HCT116 (cell line): ENCODE data around the gene RFWD3. TPM values are rescaled to one million over a fixed set of nuclear protein-coding genes. Genes with fewer than 3 reads are reported as not detected.

Source experiments
- ATAC-seq: fragments of 200-7000 bp; cut with Tn5 transposase; 2 replicates; pipeline ENCODE4 v1.9.1; 2020; ENCODE audit warnings: mild to moderate bottlenecking, moderate library complexity
- BruUV-seq: library from RNA; stranded (reverse); fragments of 400-500 nt; replicated peaks from 2 replicates; lab custom pipeline; 2021; lab: Mats Ljungman, UMichigan
- CTCF ChIA-PET: fragments of 300-600 bp; sonication (Branson Sonifier 250); formaldehyde crosslinking; loops from one replicate; lab custom pipeline; 2021; ENCODE audit warnings: antibody characterized with exemption; lab: Charles Lee
- POLR2A ChIA-PET: fragments of 300-600, 350-600 bp; sonication (Branson Sonifier 250); formaldehyde crosslinking; loops from one replicate; lab custom pipeline; 2021; ENCODE audit warnings: antibody characterized with exemption; lab: Charles Lee
- RAD21 ChIA-PET, 2 experiments: fragments of 300-600 bp; sonication (Branson Sonifier 250); formaldehyde crosslinking; loops; one replicate each; lab custom pipeline; 2023; ENCODE audit warnings: low total read pairs in 2 of 2; ENCODE audit not compliant: uncharacterized antibody in 2 of 2, unreplicated experiment in 2 of 2, low non-redundant PET in 1 of 2; lab: Charles Lee
- DNase-seq: peaks from one replicate; pipeline ENCODE4 v3.0.0-alpha.2; 2010; ENCODE audit warnings: low read depth, low spot score
- H2AFZ ChIP-seq: fragments of 200-600 bp; shearing (Covaris generic), sonication (generic); 2 replicates; pipeline ENCODE4 v1.6.1; 2017; ENCODE audit warnings: low read depth, mixed run types, mixed read lengths, antibody characterized with exemption, low read length; ENCODE audit not compliant: poor library complexity, severe bottlenecking
- H3K27ac ChIP-seq: 2 replicates; pipeline ENCODE4 v1.5.1; 2012; ENCODE audit warnings: low read depth, low read length
- H3K27me3 ChIP-seq: fragments of 200-600 bp; sonication (generic); 2 replicates; pipeline ENCODE4 v1.6.1; 2016; ENCODE audit warnings: mixed run types, low read length, mixed read lengths; ENCODE audit not compliant: insufficient read depth
- H3K36me3 ChIP-seq, 2 experiments: fragments of 200-500 bp in 1 of 2; fragments of 200-600 bp in 1 of 2; sonication (Bioruptor generic) in 1 of 2; sonication (generic) in 1 of 2; 2 replicates each; pipeline versions ENCODE4 v1.5.1 to v1.6.1; 2014 to 2016; ENCODE audit warnings: low read length in 2 of 2, inconsistent platforms in 1 of 2, mixed read lengths in 1 of 2, mixed run types in 1 of 2; ENCODE audit not compliant: insufficient read depth in 2 of 2, control insufficient read depth in 1 of 2
- H3K4me1 ChIP-seq, 2 experiments: fragments of 200-600 bp in 1 of 2; sonication (generic) in 1 of 2; 2 replicates each; pipeline versions ENCODE4 v1.5.1 to v1.6.1; 2012 to 2017; ENCODE audit warnings: low read length in 2 of 2, inconsistent platforms in 1 of 2, mild to moderate bottlenecking in 1 of 2, mixed read lengths in 1 of 2, mixed run types in 1 of 2, moderate library complexity in 1 of 2; ENCODE audit not compliant: insufficient read depth in 2 of 2, control insufficient read depth in 1 of 2
- H3K4me2 ChIP-seq: fragments of 200-600 bp; sonication (generic); 2 replicates; pipeline ENCODE4 v1.6.1; 2017; ENCODE audit warnings: mixed run types, low read length, mixed read lengths
- H3K4me3 ChIP-seq, 2 experiments: fragments of 200-600 bp in 1 of 2; sonication (generic) in 1 of 2; replicated peaks in 1 of 2; 2 replicates each; pipeline ENCODE4 v1.5.1; 2011 to 2016; ENCODE audit warnings: low read length in 2 of 2, control low read depth in 1 of 2, low read depth in 1 of 2, mild to moderate bottlenecking in 1 of 2, mixed read lengths in 1 of 2, mixed run types in 1 of 2
- H3K79me2 ChIP-seq: fragments of 200-600 bp; sonication (generic); 2 replicates; pipeline ENCODE4 v1.6.1; 2017; ENCODE audit warnings: mild to moderate bottlenecking, mixed run types, low read length, moderate library complexity, mixed read lengths; ENCODE audit not compliant: insufficient read depth
- H3K9ac ChIP-seq: fragments of 200-600 bp; sonication (generic); 2 replicates; pipeline ENCODE4 v1.6.1; 2016; ENCODE audit warnings: low read length, mixed read lengths
- H3K9me2 ChIP-seq: fragments of 200-600 bp; sonication (generic), shearing (Covaris generic); 2 replicates; pipeline ENCODE4 v1.6.1; 2017; ENCODE audit warnings: mixed run types, mild to moderate bottlenecking, moderate library complexity; ENCODE audit not compliant: insufficient read depth
- H3K9me3 ChIP-seq, 2 experiments: fragments of 200-500 bp in 1 of 2; fragments of 200-600 bp in 1 of 2; sonication (Bioruptor generic) in 1 of 2; sonication (generic) in 1 of 2; 2 replicates each; pipeline ENCODE4 v1.6.1; 2014 to 2017; ENCODE audit warnings: low read length in 2 of 2, mixed read lengths in 2 of 2, inconsistent platforms in 1 of 2, low read depth in 1 of 2, mild to moderate bottlenecking in 1 of 2, mixed run types in 1 of 2, moderate library complexity in 1 of 2; ENCODE audit not compliant: control insufficient read depth in 1 of 2, insufficient read depth in 1 of 2
- H4K20me1 ChIP-seq: fragments of 200-600 bp; sonication (generic), shearing (Covaris generic); 2 replicates; pipeline ENCODE4 v1.6.1; 2017; ENCODE audit warnings: mixed run types, mild to moderate bottlenecking, moderate library complexity; ENCODE audit not compliant: insufficient read depth
- ATF3 ChIP-seq: IDR thresholded peaks from 2 replicates; pipeline ENCODE4 v1.6.1; 2012
- CBX3 ChIP-seq: IDR thresholded peaks from 2 replicates; pipeline ENCODE4 v1.6.1; 2012; ENCODE audit warnings: low read depth
- CTCF ChIP-seq, 3 experiments: fragments of 200-600 bp in 1 of 3; sonication (generic) in 1 of 3; IDR thresholded peaks in 2 of 3; conservative IDR thresholded peaks in 1 of 3; 2 replicates each; pipeline ENCODE4 v1.5.1; 2012 to 2017; ENCODE audit warnings: low read depth in 2 of 3, low read length in 2 of 3, antibody characterized with exemption in 1 of 3, borderline replicate concordance in 1 of 3, control low read depth in 1 of 3, mild to moderate bottlenecking in 1 of 3, mixed read lengths in 1 of 3, mixed run types in 1 of 3, moderate library complexity in 1 of 3; ENCODE audit not compliant: insufficient read depth in 1 of 3
- ELF1 ChIP-seq: IDR thresholded peaks from 2 replicates; pipeline ENCODE4 v1.6.1; 2012; ENCODE audit warnings: low read depth, borderline replicate concordance
- EZH2 ChIP-seq: fragments of 200-600 bp; sonication (generic); IDR thresholded peaks from 2 replicates; pipeline ENCODE4 v1.6.1; 2017; ENCODE audit warnings: antibody characterized with exemption, mixed run types
- POLR2A ChIP-seq: IDR thresholded peaks from 2 replicates; pipeline ENCODE4 v1.7.0; 2011; ENCODE audit warnings: borderline replicate concordance; ENCODE audit not compliant: insufficient read depth, insufficient read length; ENCODE audit errors: extremely low read depth
- POLR2AphosphoS5 ChIP-seq: IDR thresholded peaks from 2 replicates; pipeline ENCODE4 v1.6.1; 2011; ENCODE audit warnings: mild to moderate bottlenecking, low read depth, low read length, moderate library complexity
- REST ChIP-seq: IDR thresholded peaks from 2 replicates; pipeline ENCODE4 v1.6.1; 2012; ENCODE audit warnings: low read depth
- SIN3A ChIP-seq: IDR thresholded peaks from 2 replicates; pipeline ENCODE4 v1.6.1; 2012; ENCODE audit warnings: low read depth
- SP1 ChIP-seq: IDR thresholded peaks from 2 replicates; pipeline ENCODE4 v1.6.1; 2012; ENCODE audit warnings: low read depth
- YY1 ChIP-seq: IDR thresholded peaks from 2 replicates; pipeline ENCODE4 v1.6.1; 2011; ENCODE audit warnings: low read length, low read depth, moderate library complexity, mild to moderate bottlenecking; ENCODE audit not compliant: insufficient replicate concordance; ENCODE audit errors: extremely low read depth
- ZBTB33 ChIP-seq: IDR thresholded peaks from 2 replicates; pipeline ENCODE4 v1.6.1; 2011; ENCODE audit warnings: mild to moderate bottlenecking, low read length, moderate library complexity; ENCODE audit not compliant: insufficient replicate concordance; ENCODE audit errors: extremely low read depth
- ZNF274 ChIP-seq: fragments of 200-500 bp; sonication (Bioruptor generic); IDR thresholded peaks from 2 replicates; pipeline ENCODE4 v1.6.1; 2014; ENCODE audit warnings: mild to moderate bottlenecking, low read depth, low read length, inconsistent platforms
- intact Hi-C: fragments of 100-400 bp; cut with micrococcal nuclease; formaldehyde crosslinking; loops from 2 replicates; pipeline ENCODE4 v1.10.0; 2022
- total RNA-seq: library from RNA; stranded (reverse); gene quantifications from one replicate; pipeline ENCODE4 v1.2.1, GENCODE V29; 2021; ENCODE audit not compliant: unreplicated experiment

Gene RFWD3
- total RNA-seq, 1 experiment from 2014 or later = 83.6 TPM

- no peak for TF ChIP-seq CTCF (IDR thresholded peaks at IDR 0.05 in 2 of 3, conservative IDR thresholded peaks at IDR 0.05 in 1 of 3; ENCODE audit: borderline replicate concordance in 1 of 3, insufficient read depth in 1 of 3, low read depth in 2 of 3, low read length in 2 of 3)
- no peak for TF ChIP-seq CBX3
- TF ChIP-seq EZH2 = no peak
- TF ChIP-seq, all 23 proteins: peak for 0
These were observed 58.3 kb downstream of the RFWD3 start (continued) for GRCh38 chr16:74608381-74608780.

- BruUV-seq = no TSS peak
- intact Hi-C loops = loop anchor here (10.0 kb wide), 1 partner anchor 123 kb away; no protein-coding TSS in a partner anchor
- Histone ChIP-seq H3K27ac (no peak overlapping the region), H3K9ac (peak overlapping the region; percentile 93; the same call in 1 of the 2 replicates), H3K9me2 (no peaks in the 10 kb centered on the region), H2AFZ (peak overlapping the region; percentile 34), H3K36me3 (no peaks in the 10 kb centered on the region), H3K9me3 (no peaks in the 10 kb centered on the region), H3K4me1 (peaks cover 31 to 45% of the 10 kb centered on the region in 2 experiments), H4K20me1 (0 out of 2 replicates have a peak, but pooled peaks cover 6% of the 10 kb centered on the region), H3K4me3 (peak overlapping the region in 1 of 2 experiments; percentile 85; a peak in 1 of 4 replicates), H3K79me2 (peaks cover 39% of the 10 kb centered on the region), H3K4me2 (peak overlapping the region; percentile 79), H3K27me3 (no peaks in the 10 kb centered on the region)
- ChIA-PET CTCF (no interaction called here), POLR2A (interaction anchor here (1.7 kb wide), 1 partner anchor 30 kb away, joined by 8 read pairs; no protein-coding TSS in a partner anchor), RAD21 (no interaction called here)
- ATAC-seq (no peak), DNase-seq (no peak)
- TF ChIP-seq SIN3A = no peak
- no peak for TF ChIP-seq REST
- no peak for TF ChIP-seq SP1
- TF ChIP-seq POLR2AphosphoS5 = no peak
- TF ChIP-seq ZNF274 = no peak
- TF ChIP-seq POLR2A = no peak
- no peak for TF ChIP-seq ATF3
- TF ChIP-seq ZBTB33 = no peak
- TF ChIP-seq CTCF (IDR thresholded peaks at IDR 0.05 in 2 of 3, conservative IDR thresholded peaks at IDR 0.05 in 1 of 3; ENCODE audit: borderline replicate concordance in 1 of 3, insufficient read depth in 1 of 3, low read depth in 2 of 3, low read length in 2 of 3) = no peak
- no peak for TF ChIP-seq ELF1
- no peak for TF ChIP-seq YY1
These were observed 58.7 kb downstream of the RFWD3 start for GRCh38 chr16:74607962-74608356.
